Measurements from ENCODE around the gene TP53I11. TPM values are rescaled to one million over a fixed set of nuclear protein-coding genes. Genes with fewer than 3 reads are reported as not detected.

The TP53I11 gene
- polyA plus RNA-seq, 3 donors = 11.0 to 13.2 (median 11.3) TPM

DNA sequence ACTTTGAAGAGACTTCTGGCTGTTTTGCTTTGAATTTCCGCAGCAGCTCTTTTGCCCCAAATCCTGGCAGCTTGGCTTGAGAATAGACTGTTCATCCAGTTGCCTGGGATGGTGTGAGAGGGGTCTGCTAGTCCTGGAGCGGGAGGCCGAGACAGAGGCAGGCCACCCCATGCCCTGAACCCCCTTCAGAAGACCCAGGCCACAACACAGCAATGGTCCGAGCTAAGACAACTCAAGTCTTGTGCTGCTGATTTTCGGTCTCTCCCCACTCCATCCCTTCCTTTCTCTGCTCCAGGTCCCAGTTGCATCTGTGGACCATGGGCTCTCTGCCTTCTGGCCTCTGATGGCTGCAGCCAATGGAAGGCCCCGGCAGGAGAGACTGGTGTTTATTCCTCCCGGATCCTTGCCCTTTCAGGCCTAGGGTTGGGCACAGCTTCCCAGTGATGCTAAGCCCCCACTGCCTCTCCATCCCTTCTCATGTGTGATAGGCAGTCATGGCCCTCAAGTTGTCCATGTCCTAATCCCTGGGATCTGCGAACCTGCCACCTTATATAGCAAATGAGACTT, 31.9 kb upstream of the TP53I11 start:
- H3K79me2 ChIP-seq (ENCODE audit: insufficient read depth, low read length) = no peaks in the 10 kb centered on the region
- peaks cover 0 to 3% (median 3%) of the 10 kb centered on the region in 3 donors for H3K27me3 Mint-ChIP-seq (ENCODE audit: low read depth in 3 of 3)
- H3K27me3 ChIP-seq (ENCODE audit: control insufficient read depth in 2 of 2, insufficient read depth in 2 of 2, low read length in 2 of 2) = no peaks in the 10 kb centered on the region
- H3K4me3 Mint-ChIP-seq = no peak overlapping the region
- intact Hi-C loops (cut with micrococcal nuclease) = no loop called here
- H3K9ac ChIP-seq (ENCODE audit: insufficient read depth, low read length, poor library complexity, severe bottlenecking) = no peak overlapping the region
- WGBS (ENCODE audit: insufficient coverage) = 87% methylated on average over 5 of the region's 8 CpGs
- no peak overlapping the region for H2AFZ ChIP-seq (ENCODE audit: insufficient read depth, low read depth, low read length, poor library complexity, severe bottlenecking)
- TF ChIP-seq CTCF (IDR thresholded peaks at IDR 0.05) = no peak
- H3K4me2 ChIP-seq (replicated peaks; ENCODE audit: extremely low read depth, low read length, poor library complexity, severe bottlenecking) = no peak overlapping the region
- no peaks in the 10 kb centered on the region for H3K9me3 ChIP-seq (replicated peaks in 1 of 2; ENCODE audit: control insufficient read depth in 1 of 2, insufficient read depth in 1 of 2, low read length in 2 of 2)
- no peak for DNase-seq
- H3K4me1 Mint-ChIP-seq = peaks cover 6% of the 10 kb centered on the region
- no peak overlapping the region for H3K27ac Mint-ChIP-seq
- peaks cover 0 to 1% (median 0%) of the 10 kb centered on the region in 7 donors for H3K9me3 Mint-ChIP-seq
- no peaks in the 10 kb centered on the region for H3K36me3 ChIP-seq (replicated peaks in 1 of 2; ENCODE audit: control insufficient read depth in 1 of 2, insufficient read depth in 2 of 2, low read length in 2 of 2)
- H4K20me1 ChIP-seq (ENCODE audit: insufficient read depth, low read length) = no peaks in the 10 kb centered on the region
- no peak overlapping the region for H3K4me3 ChIP-seq (replicated peaks in 1 of 3; ENCODE audit: low read depth in 2 of 3, low read length in 3 of 3)
- peaks cover 7% of the 10 kb centered on the region in 2 donors for H3K4me1 ChIP-seq (ENCODE audit: control insufficient read depth in 1 of 2, insufficient read depth in 2 of 2, low read length in 2 of 2)
- H3K36me3 Mint-ChIP-seq = no peaks in the 10 kb centered on the region
- no peak overlapping the region for H3K27ac ChIP-seq (ENCODE audit: low read depth in 1 of 2, low read length in 2 of 2)

DNA sequence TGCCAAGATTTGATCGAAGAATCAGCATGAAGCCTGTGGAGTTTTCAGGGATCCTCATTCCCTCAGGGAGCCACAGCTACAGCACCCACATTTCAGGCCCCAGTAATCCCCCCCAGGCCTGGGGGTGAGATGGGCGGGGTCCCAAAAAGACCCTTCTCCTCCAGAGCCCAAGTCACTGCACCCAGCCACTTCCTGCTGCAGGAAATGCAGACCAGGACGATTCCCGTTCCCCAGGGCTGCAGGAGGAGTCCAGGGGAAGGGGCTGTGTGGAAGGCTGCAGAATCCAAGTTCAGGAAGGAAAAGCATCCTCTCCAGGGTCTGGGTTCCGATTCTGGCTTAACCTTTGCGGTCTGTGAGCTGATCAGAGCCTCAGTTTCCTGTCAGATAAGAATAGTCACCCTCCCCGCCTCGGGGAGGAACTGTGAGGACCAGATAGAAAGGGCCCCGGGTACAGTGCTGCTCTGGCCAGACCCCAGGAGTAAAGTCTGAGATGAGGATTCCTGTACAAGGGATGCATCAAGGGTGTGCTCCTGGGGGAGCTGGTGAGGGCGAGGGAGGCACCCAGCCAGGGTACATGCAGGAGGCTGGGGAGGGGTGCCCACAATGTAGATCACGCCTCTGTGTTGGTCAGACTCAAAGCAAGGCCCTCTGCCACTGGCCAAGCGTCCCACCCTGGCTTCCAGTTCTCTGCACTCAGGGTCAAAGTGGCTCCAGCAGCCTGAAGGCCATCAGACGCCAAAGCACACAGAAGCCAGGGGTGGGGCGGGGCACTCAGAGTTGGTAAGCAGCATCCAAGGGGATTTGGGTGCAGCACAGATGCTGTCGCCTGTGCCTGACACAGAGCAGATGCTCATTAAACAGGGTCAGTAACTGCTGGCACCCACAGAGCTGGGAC, 30.1 kb upstream of the TP53I11 start:
- no peak overlapping the region for H3K4me2 ChIP-seq (replicated peaks; ENCODE audit: extremely low read depth, low read length, poor library complexity, severe bottlenecking)
- Mint-ChIP-seq H3K27ac (no peak overlapping the region), H3K27me3 (ENCODE audit: low read depth in 3 of 3) (peaks cover 0 to 4% (median 3%) of the 10 kb centered on the region in 3 donors), H3K4me1 (peaks cover 6% of the 10 kb centered on the region), H3K9me3 (peaks cover 0 to 1% (median 0%) of the 10 kb centered on the region in 7 donors), H3K4me3 (no peak overlapping the region), H3K36me3 (no peaks in the 10 kb centered on the region)
- peaks cover 10 to 13% of the 10 kb centered on the region in 2 donors for H3K4me1 ChIP-seq (ENCODE audit: control insufficient read depth in 1 of 2, insufficient read depth in 2 of 2, low read length in 2 of 2)
- intact Hi-C loops (cut with micrococcal nuclease) = no loop called here
- no peaks in the 10 kb centered on the region for H4K20me1 ChIP-seq (ENCODE audit: insufficient read depth, low read length)
- H3K9ac ChIP-seq (ENCODE audit: insufficient read depth, low read length, poor library complexity, severe bottlenecking) = no peak overlapping the region
- peak overlapping the region; percentile 33 for H2AFZ ChIP-seq (ENCODE audit: insufficient read depth, low read depth, low read length, poor library complexity, severe bottlenecking)
- DNase-seq = no peak
- no peaks in the 10 kb centered on the region for H3K79me2 ChIP-seq (ENCODE audit: insufficient read depth, low read length)
- no peaks in the 10 kb centered on the region for H3K36me3 ChIP-seq (replicated peaks in 1 of 2; ENCODE audit: control insufficient read depth in 1 of 2, insufficient read depth in 2 of 2, low read length in 2 of 2)
- TF ChIP-seq CTCF (IDR thresholded peaks at IDR 0.05) = no peak
- H3K27me3 ChIP-seq (ENCODE audit: control insufficient read depth in 2 of 2, insufficient read depth in 2 of 2, low read length in 2 of 2) = no peaks in the 10 kb centered on the region
- 55% methylated on average over 11 of the region's 15 CpGs for WGBS (ENCODE audit: insufficient coverage)
- no peaks in the 10 kb centered on the region for H3K9me3 ChIP-seq (replicated peaks in 1 of 2; ENCODE audit: control insufficient read depth in 1 of 2, insufficient read depth in 1 of 2, low read length in 2 of 2)
- H3K27ac ChIP-seq (ENCODE audit: low read depth in 1 of 2, low read length in 2 of 2) = no peak overlapping the region
- H3K4me3 ChIP-seq (replicated peaks in 1 of 3; ENCODE audit: low read depth in 2 of 3, low read length in 3 of 3) = no peak overlapping the region
